ENCODE results near the gene DGKB.

DGKB gene

DNA sequence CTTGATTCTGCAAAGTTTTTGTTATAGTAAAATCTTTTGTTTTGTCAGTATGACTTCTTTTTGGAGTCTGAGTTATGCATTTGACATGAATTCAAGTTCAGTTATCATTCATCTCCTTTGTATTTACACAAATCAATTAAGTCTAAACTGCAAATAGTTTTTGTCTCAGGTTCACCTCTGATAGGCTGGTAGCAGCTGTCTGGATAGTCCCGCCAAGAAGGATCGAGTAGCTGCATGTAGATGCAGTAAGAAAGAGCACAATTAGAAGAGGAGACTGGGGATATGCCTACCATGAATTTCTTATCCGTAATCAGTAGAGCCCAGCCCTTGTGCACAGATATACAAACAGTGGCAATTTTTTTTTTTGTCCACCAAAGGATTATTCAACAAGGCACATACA lies 520.6 kb downstream of the DGKB start:
- DNase-seq (ENCODE audit: low spot score): no peak
- TF ChIP-seq, protein P1, sequence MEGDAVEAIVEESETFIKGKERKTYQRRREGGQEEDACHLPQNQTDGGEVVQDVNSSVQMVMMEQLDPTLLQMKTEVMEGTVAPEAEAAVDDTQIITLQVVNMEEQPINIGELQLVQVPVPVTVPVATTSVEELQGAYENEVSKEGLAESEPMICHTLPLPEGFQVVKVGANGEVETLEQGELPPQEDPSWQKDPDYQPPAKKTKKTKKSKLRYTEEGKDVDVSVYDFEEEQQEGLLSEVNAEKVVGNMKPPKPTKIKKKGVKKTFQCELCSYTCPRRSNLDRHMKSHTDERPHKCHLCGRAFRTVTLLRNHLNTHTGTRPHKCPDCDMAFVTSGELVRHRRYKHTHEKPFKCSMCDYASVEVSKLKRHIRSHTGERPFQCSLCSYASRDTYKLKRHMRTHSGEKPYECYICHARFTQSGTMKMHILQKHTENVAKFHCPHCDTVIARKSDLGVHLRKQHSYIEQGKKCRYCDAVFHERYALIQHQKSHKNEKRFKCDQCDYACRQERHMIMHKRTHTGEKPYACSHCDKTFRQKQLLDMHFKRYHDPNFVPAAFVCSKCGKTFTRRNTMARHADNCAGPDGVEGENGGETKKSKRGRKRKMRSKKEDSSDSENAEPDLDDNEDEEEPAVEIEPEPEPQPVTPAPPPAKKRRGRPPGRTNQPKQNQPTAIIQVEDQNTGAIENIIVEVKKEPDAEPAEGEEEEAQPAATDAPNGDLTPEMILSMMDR (IDR thresholded peaks at IDR 0.05; ENCODE audit: extremely low read depth, missing control alignments): no peak

DNA sequence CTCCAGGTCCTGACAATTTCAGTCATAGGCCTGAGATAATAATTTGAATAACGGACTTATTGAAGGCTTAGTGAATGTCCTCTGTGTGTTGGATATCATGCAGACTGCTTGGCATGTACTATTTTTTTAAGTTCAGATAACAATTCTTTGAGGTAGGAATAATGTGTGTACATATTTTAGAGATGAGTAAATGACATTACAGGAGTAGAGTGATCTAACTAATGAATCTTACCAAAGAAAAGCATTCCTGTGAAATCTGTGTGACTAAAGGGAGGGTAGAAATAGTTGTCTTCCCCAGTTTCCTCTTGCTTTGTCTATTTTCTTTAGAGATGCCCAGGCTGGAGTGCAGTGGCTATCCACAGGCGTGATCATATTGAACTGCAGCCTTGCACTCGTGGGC lies 521.2 kb downstream of the DGKB start:
- TF ChIP-seq, protein P1 (IDR thresholded peaks at IDR 0.05; ENCODE audit: extremely low read depth, missing control alignments): no peak
- no peak for DNase-seq (ENCODE audit: low spot score)

DNA sequence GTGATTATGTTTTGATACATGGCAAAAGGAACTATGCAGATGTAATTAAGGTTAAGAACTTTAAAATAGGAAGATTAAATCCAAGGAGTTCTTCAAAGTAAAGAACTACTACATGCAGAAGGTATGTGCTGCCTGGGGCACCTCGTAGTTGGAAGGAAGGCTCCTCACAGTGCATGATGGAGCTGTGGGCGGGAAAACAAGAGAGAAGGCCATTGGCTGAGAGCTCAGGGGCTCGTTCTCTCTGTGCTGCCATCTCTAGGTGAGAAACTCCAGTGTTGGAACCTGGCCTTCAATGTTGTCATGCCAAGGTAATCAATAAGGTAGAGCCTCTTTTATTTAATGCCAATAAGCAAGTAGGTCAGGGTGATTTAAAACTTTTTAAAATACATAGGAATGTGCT lies 521.7 kb downstream of the DGKB start:
- TF ChIP-seq, protein P1 (IDR thresholded peaks at IDR 0.05; ENCODE audit: extremely low read depth, missing control alignments): no peak
- DNase-seq (ENCODE audit: low spot score): no peak

DNA sequence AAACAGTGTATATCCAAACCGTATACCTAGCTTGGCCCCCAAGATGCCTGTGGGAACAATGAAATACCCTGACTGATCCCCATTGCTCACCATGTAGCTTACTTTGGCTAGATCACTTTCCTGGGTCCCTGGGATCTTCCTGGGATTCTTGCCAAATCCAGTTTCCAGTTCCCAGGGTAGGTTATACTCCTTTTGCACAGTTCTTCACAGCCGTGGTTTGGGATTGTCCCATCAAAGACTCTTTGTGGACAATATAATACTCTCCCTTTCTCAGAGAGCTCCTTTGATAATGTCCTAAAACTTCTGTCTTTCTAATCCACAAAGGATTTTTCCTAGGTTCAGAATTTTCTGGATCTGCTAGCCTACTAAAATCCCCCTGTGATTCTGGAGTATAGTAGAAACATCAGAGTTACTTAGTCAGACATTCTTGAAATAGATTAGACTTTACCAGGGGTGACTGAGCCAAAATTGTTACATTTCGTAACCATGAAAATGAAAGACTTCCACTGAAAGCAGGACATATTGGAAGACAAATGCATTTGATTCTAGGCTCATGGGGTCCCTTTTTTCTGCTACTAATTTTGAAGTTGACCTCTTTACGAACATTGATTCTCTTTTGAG lies 524.8 kb downstream of the DGKB start:
- TF ChIP-seq, protein P1 (IDR thresholded peaks at IDR 0.05; ENCODE audit: extremely low read depth, missing control alignments): no peak
- no peak for DNase-seq (ENCODE audit: low spot score)

DNA sequence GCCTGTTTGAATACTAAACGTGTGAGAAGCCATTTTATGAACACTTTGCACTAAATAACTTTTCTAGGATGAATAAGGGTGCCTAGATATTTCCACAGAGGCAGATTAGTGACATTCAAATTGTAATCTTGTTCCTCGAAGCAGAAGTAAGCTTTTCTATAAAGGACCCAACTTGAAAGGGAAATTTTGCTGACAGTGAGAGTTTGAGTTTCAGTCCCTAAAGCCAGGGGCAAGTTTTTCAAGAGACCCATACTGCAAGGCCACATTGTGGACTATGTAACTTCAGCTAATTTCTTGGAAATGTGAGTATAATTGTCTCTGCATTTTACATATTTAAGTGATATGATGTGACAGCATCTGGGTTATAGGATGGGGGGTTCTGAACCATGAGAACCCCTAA lies 525.8 kb downstream of the DGKB start:
- DNase-seq (ENCODE audit: low spot score): no peak
- TF ChIP-seq, protein P1 (IDR thresholded peaks at IDR 0.05; ENCODE audit: extremely low read depth, missing control alignments): no peak

DNA sequence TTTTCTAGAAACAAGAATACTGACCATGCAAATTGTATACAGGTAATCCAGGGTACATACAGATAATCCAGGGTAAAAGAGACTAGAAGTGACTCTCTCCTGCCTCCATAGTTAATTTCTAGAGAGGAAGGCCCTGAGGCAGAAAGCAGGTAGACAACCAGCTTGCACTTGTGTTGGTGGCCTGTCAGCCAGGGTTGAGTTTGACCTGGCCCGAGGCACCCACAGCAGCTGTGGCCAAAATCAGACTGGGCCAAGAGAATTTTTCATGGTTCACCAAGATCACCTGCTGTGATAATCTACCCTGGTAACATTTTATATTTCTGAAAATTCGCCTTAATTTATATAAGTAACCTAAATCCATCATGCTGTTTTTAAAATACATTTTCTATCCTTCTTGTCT lies 526.6 kb downstream of the DGKB start:
- no peak for DNase-seq (ENCODE audit: low spot score)
- TF ChIP-seq, protein P1 (IDR thresholded peaks at IDR 0.05; ENCODE audit: extremely low read depth, missing control alignments): no peak

DNA sequence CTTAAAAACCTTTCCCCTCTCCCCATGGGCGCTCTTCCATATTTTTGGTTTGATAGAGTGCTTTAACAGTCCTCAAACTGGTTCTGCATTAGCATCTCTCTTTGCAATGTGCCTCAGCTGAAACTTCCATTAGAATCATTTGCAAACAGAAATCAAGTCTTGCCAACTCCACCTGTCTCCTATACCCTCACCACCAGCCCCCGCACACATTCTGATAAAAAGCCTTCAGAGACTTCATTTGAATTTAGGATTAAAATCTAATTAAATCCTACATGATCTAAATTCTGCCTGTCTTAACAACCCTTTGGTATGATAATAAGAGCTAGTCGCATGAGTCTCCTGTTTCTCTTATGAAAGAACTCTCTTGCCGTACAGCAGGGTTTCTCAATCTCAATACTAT lies 528.2 kb downstream of the DGKB start:
- no peak for DNase-seq (ENCODE audit: low spot score)
- TF ChIP-seq, protein P1 (IDR thresholded peaks at IDR 0.05; ENCODE audit: extremely low read depth, missing control alignments): no peak

All from GM20000 (cell line).